Hepatocyte (in vitro differentiated cells): Measurements from ENCODE around the gene RAP1GAP2. TPM values are rescaled to one million over a fixed set of nuclear protein-coding genes. Genes with fewer than 3 reads are reported as not detected.

ENCODE experiments used
- DNase-seq: peaks from one replicate; pipeline ENCODE4 v3.0.0-alpha.2; 2016; ENCODE audit warnings: low spot score
- H2AFZ ChIP-seq: fragments of 200-600 bp; sonication (generic); 2 replicates; pipeline ENCODE4 v1.6.0; 2016; ENCODE audit warnings: antibody characterized with exemption, mild to moderate bottlenecking
- H3K27ac ChIP-seq: fragments of 200-600 bp; sonication (generic); 2 replicates; pipeline ENCODE4 v1.5.1; 2016; ENCODE audit warnings: mild to moderate bottlenecking
- H3K27me3 ChIP-seq: fragments of 200-600 bp; sonication (generic); 2 replicates; pipeline ENCODE4 v1.6.1; 2016
- H3K36me3 ChIP-seq: fragments of 200-600 bp; sonication (generic); replicated peaks from 2 replicates; pipeline ENCODE4 v1.5.1; 2016; ENCODE audit warnings: low read depth; ENCODE audit not compliant: insufficient read depth
- H3K4me1 ChIP-seq: fragments of 200-600 bp; sonication (generic); 2 replicates; pipeline ENCODE4 v1.5.1; 2016; ENCODE audit warnings: mild to moderate bottlenecking, moderate library complexity; ENCODE audit not compliant: insufficient read depth
- H3K4me2 ChIP-seq: fragments of 200-600 bp; sonication (generic); 2 replicates; pipeline ENCODE4 v1.6.0; 2016
- H3K4me3 ChIP-seq: fragments of 200-600 bp; sonication (generic); 2 replicates; pipeline ENCODE4 v1.5.1; 2016; ENCODE audit warnings: mild to moderate bottlenecking
- H3K79me2 ChIP-seq: fragments of 200-600 bp; sonication (generic); 2 replicates; pipeline ENCODE4 v1.6.0; 2017; ENCODE audit warnings: mild to moderate bottlenecking
- H3K9me2 ChIP-seq: fragments of 200-600 bp; sonication (generic); replicated peaks from 2 replicates; pipeline ENCODE4 v1.6.0; 2017; ENCODE audit warnings: mild to moderate bottlenecking; ENCODE audit not compliant: insufficient read depth
- H3K9me3 ChIP-seq: fragments of 200-600 bp; sonication (generic); 2 replicates; pipeline ENCODE4 v1.5.1; 2016; ENCODE audit warnings: low read depth, mild to moderate bottlenecking
- H4K20me1 ChIP-seq: fragments of 200-600 bp; sonication (generic); 2 replicates; pipeline ENCODE4 v1.6.0; 2016; ENCODE audit warnings: mild to moderate bottlenecking; ENCODE audit not compliant: insufficient read depth, poor library complexity, severe bottlenecking
- EZH2 ChIP-seq: fragments of 200-600 bp; sonication (generic); IDR thresholded peaks from 2 replicates; pipeline ENCODE4 v1.6.1; 2016; ENCODE audit warnings: antibody characterized with exemption, mild to moderate bottlenecking, borderline replicate concordance
- EZH2phosphoT487 ChIP-seq: fragments of 200-600 bp; sonication (generic); IDR thresholded peaks from one replicate; pipeline ENCODE4 v1.6.1; 2018; ENCODE audit warnings: antibody characterized with exemption, mild to moderate bottlenecking, low read depth, moderate library complexity; ENCODE audit not compliant: unreplicated experiment, severe bottlenecking
- WGBS: methylation state at CpG from one replicate; pipeline ENCODE4 v1.1.6; 2016; ENCODE audit warnings: low lambda C conversion rate; ENCODE audit errors: missing lambda C conversion rate; 5-methylcytosine and 5-hydroxymethylcytosine counted together
- polyA plus RNA-seq: library from polyadenylated mRNA; unstranded; fragments of >200 nt; fragmentation: Nextera tagmentation; extraction: Ambion mirVana; gene quantifications from 2 replicates; pipeline ENCODE4 v1.2.1, GENCODE V29; 2016
- total RNA-seq: library from RNA; depleted of rRNA; stranded (reverse); fragments of >200 nt; gene quantifications from 2 replicates; pipeline ENCODE4 v1.2.3, GENCODE V29; 2014
- TF ChIP-seq, protein P1 (sequence below): fragments of 200-600 bp; sonication (generic); IDR thresholded peaks from 2 replicates; pipeline ENCODE4 v1.5.1; 2016; ENCODE audit warnings: antibody characterized with exemption, mild to moderate bottlenecking; ENCODE audit not compliant: poor library complexity

The RAP1GAP2 gene
- total and polyA plus RNA-seq, 2 experiments from 2014 or later = 3.0 to 10.0 TPM

DNA sequence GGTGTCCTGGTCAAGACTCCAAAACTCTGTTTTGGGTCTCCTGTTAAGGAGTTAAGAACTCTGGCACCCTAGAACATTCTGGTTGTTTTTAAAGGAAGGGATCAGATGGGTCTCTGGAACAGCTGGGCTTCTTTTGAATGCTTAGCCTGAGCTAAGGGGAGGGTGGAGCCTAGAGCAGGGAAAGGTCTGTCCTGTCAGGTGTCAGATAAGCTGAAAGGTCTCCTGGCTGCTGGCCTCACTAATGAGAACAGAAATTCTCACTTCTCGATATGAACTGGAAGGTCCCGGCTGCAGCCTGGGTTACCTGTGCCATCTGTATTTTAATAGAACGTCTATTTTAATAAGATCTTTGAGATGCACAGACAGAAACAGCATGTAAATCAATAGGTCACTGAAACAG lies 69.0 kb downstream of the RAP1GAP2 start:
- Histone ChIP-seq H4K20me1 (no peaks in the 10 kb centered on the region), H3K9me3 (no peaks in the 10 kb centered on the region), H3K4me2 (no peak overlapping the region), H3K4me3 (no peak overlapping the region), H3K4me1 (no peaks in the 10 kb centered on the region), H3K27me3 (no peaks in the 10 kb centered on the region), H3K79me2 (peaks cover 3% of the 10 kb centered on the region), H2AFZ (no peak overlapping the region), H3K36me3 (no peaks in the 10 kb centered on the region), H3K27ac (no peak overlapping the region), H3K9me2 (no peaks in the 10 kb centered on the region)
- TF ChIP-seq EZH2phosphoT487 (no peak), EZH2 (no peak)
- TF ChIP-seq, protein P1, sequence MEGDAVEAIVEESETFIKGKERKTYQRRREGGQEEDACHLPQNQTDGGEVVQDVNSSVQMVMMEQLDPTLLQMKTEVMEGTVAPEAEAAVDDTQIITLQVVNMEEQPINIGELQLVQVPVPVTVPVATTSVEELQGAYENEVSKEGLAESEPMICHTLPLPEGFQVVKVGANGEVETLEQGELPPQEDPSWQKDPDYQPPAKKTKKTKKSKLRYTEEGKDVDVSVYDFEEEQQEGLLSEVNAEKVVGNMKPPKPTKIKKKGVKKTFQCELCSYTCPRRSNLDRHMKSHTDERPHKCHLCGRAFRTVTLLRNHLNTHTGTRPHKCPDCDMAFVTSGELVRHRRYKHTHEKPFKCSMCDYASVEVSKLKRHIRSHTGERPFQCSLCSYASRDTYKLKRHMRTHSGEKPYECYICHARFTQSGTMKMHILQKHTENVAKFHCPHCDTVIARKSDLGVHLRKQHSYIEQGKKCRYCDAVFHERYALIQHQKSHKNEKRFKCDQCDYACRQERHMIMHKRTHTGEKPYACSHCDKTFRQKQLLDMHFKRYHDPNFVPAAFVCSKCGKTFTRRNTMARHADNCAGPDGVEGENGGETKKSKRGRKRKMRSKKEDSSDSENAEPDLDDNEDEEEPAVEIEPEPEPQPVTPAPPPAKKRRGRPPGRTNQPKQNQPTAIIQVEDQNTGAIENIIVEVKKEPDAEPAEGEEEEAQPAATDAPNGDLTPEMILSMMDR = no peak
- WGBS = 81% methylated on average over 3 of the region's 3 CpGs
- DNase-seq = no peak

GRCh38 chr17:2867441-2868424 lies 71.5 kb downstream of the RAP1GAP2 start:
- Histone ChIP-seq H3K9me2 (no peaks in the 10 kb centered on the region), H3K9me3 (no peaks in the 10 kb centered on the region), H4K20me1 (no peaks in the 10 kb centered on the region), H3K4me2 (no peak overlapping the region), H3K27ac (no peak overlapping the region), H2AFZ (no peak overlapping the region), H3K4me1 (no peaks in the 10 kb centered on the region), H3K36me3 (no peaks in the 10 kb centered on the region), H3K4me3 (no peak overlapping the region), H3K79me2 (no peaks in the 10 kb centered on the region), H3K27me3 (no peaks in the 10 kb centered on the region)
- TF ChIP-seq, protein P1 = no peak
- TF ChIP-seq EZH2phosphoT487 (no peak), EZH2 (no peak)
- DNase-seq = no peak
- 65% methylated on average over 23 of the region's 23 CpGs for WGBS

- H3K79me2 ChIP-seq = no peaks in the 10 kb centered on the region
- 84% methylated on average over 13 of the region's 13 CpGs for WGBS
- no peak for DNase-seq
- H3K4me3 ChIP-seq = no peak overlapping the region
- peaks cover 6% of the 10 kb centered on the region for H3K4me1 ChIP-seq
- H3K27ac ChIP-seq = no peak overlapping the region
- no peaks in the 10 kb centered on the region for H3K36me3 ChIP-seq
- no peaks in the 10 kb centered on the region for H3K27me3 ChIP-seq
- H3K9me3 ChIP-seq = no peaks in the 10 kb centered on the region
- no peaks in the 10 kb centered on the region for H4K20me1 ChIP-seq
- no peaks in the 10 kb centered on the region for H3K9me2 ChIP-seq
- H2AFZ ChIP-seq = no peak overlapping the region
- no peak for TF ChIP-seq EZH2phosphoT487
- H3K4me2 ChIP-seq = no peak overlapping the region
Measured at GRCh38 chr17:2869604-2870003, 73.4 kb downstream of the RAP1GAP2 start.

DNA sequence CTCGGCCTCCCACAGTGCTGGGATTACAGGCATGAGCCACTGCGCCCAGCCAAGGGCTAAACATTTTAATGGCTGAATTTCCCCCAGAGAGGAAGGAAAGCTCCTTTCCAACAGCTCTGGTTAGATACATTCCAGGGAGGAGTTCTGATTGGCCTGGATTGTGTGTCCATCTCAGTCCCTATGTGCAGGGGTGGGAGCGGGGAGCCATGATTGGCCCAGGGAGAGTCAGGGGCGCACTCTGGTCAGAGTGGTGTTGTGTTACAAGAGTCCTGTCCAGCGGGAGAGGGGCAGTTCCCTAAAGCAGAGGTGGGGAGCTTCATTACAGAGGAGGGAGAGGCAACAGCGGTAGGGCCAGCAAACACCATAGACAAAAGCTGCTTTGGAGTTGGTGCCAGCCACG lies 75.0 kb downstream of the RAP1GAP2 start:
- WGBS = 68% methylated on average over 7 of the region's 7 CpGs
- no peaks in the 10 kb centered on the region for H3K36me3 ChIP-seq
- H3K9me3 ChIP-seq = no peaks in the 10 kb centered on the region
- H4K20me1 ChIP-seq = no peaks in the 10 kb centered on the region
- no peak overlapping the region for H3K4me3 ChIP-seq
- no peaks in the 10 kb centered on the region for H3K9me2 ChIP-seq
- H3K27ac ChIP-seq = no peak overlapping the region
- DNase-seq = no peak
- TF ChIP-seq EZH2 (no peak), EZH2phosphoT487 (no peak)
- TF ChIP-seq, protein P1 = no peak
- no peaks in the 10 kb centered on the region for H3K27me3 ChIP-seq
- peaks cover 6% of the 10 kb centered on the region for H3K4me1 ChIP-seq
- H3K4me2 ChIP-seq = no peak overlapping the region
- no peaks in the 10 kb centered on the region for H3K79me2 ChIP-seq
- no peak overlapping the region for H2AFZ ChIP-seq
